ENCODE measurements around the gene SNCA. TPM values are rescaled to one million over a fixed set of nuclear protein-coding genes. Genes with fewer than 3 reads are reported as not detected.

Gene SNCA
- total and polyA plus RNA-seq, 2 donors (not counting 1 experiment from before 2014, with no cell fraction given): 0.95 to 6.8 TPM

- Histone ChIP-seq H3K79me2 (ENCODE audit: control insufficient read depth, insufficient read depth, low read length) (no peaks in the 10 kb centered on the region), H3K27me3 (ENCODE audit: control insufficient read depth, insufficient read depth, low read length) (no peaks in the 10 kb centered on the region), H3K4me1 (ENCODE audit: control insufficient read depth, extremely low read depth, insufficient read depth, low read length) (peaks cover 3% of the 10 kb centered on the region), H2AFZ (ENCODE audit: low read length) (no peak overlapping the region), H3K4me2 (ENCODE audit: extremely low read depth, insufficient read depth, low read length) (no peak overlapping the region), H3K4me3 (replicated peaks in 1 of 4; ENCODE audit: control extremely low read depth in 1 of 4, insufficient read depth in 1 of 4, low read depth in 3 of 4, low read length in 4 of 4) (no peak overlapping the region), H3K36me3 (ENCODE audit: control insufficient read depth, insufficient read depth, low read length) (no peaks in the 10 kb centered on the region), H3K27ac (ENCODE audit: insufficient read depth, low read length) (no peak overlapping the region), H4K20me1 (ENCODE audit: control insufficient read depth, extremely low read depth, insufficient read depth, low read length) (no peaks in the 10 kb centered on the region), H3K9ac (ENCODE audit: insufficient read depth, low read length) (no peak overlapping the region), H3K9me3 (ENCODE audit: control insufficient read depth, insufficient read depth, low read depth, low read length) (no peaks in the 10 kb centered on the region)
- TF ChIP-seq CTCF (conservative IDR thresholded peaks at IDR 0.05 in 1 of 2, IDR thresholded peaks at IDR 0.05 in 1 of 2; ENCODE audit: low read depth in 1 of 2, low read length in 2 of 2): no peak
- TF ChIP-seq EZH2 (IDR thresholded peaks at IDR 0.05; ENCODE audit: low read length, missing control alignments): no peak
- no peak for DNase-seq (ENCODE audit: low read depth in 2 of 2)
Measured at GRCh38 chr4:89762311-89762710, 74.7 kb downstream of the SNCA start.

- Histone ChIP-seq H3K9me3 (ENCODE audit: control insufficient read depth, insufficient read depth, low read depth, low read length) (no peaks in the 10 kb centered on the region), H4K20me1 (ENCODE audit: control insufficient read depth, extremely low read depth, insufficient read depth, low read length) (no peaks in the 10 kb centered on the region), H3K4me1 (ENCODE audit: control insufficient read depth, extremely low read depth, insufficient read depth, low read length) (peaks cover 3% of the 10 kb centered on the region), H3K36me3 (ENCODE audit: control insufficient read depth, insufficient read depth, low read length) (no peaks in the 10 kb centered on the region), H3K79me2 (ENCODE audit: control insufficient read depth, insufficient read depth, low read length) (no peaks in the 10 kb centered on the region), H2AFZ (ENCODE audit: low read length) (no peak overlapping the region), H3K27me3 (ENCODE audit: control insufficient read depth, insufficient read depth, low read length) (no peaks in the 10 kb centered on the region), H3K4me2 (ENCODE audit: extremely low read depth, insufficient read depth, low read length) (no peak overlapping the region), H3K9ac (ENCODE audit: insufficient read depth, low read length) (no peak overlapping the region), H3K4me3 (replicated peaks in 1 of 4; ENCODE audit: control extremely low read depth in 1 of 4, insufficient read depth in 1 of 4, low read depth in 3 of 4, low read length in 4 of 4) (no peak overlapping the region), H3K27ac (ENCODE audit: insufficient read depth, low read length) (no peak overlapping the region)
- no peak for DNase-seq (ENCODE audit: low read depth in 2 of 2)
- TF ChIP-seq EZH2 (IDR thresholded peaks at IDR 0.05; ENCODE audit: low read length, missing control alignments): no peak
- no peak for TF ChIP-seq CTCF (conservative IDR thresholded peaks at IDR 0.05 in 1 of 2, IDR thresholded peaks at IDR 0.05 in 1 of 2; ENCODE audit: low read depth in 1 of 2, low read length in 2 of 2)
Measured at GRCh38 chr4:89759426-89759825, 77.5 kb downstream of the SNCA start.

GRCh38 chr4:89757154-89757719 lies 79.7 kb downstream of the SNCA start:
- no peak overlapping the region for H3K4me3 ChIP-seq (replicated peaks in 1 of 4; ENCODE audit: control extremely low read depth in 1 of 4, insufficient read depth in 1 of 4, low read depth in 3 of 4, low read length in 4 of 4)
- H3K9me3 ChIP-seq (ENCODE audit: control insufficient read depth, insufficient read depth, low read depth, low read length): no peaks in the 10 kb centered on the region
- no peak overlapping the region for H2AFZ ChIP-seq (ENCODE audit: low read length)
- no peaks in the 10 kb centered on the region for H4K20me1 ChIP-seq (ENCODE audit: control insufficient read depth, extremely low read depth, insufficient read depth, low read length)
- H3K4me2 ChIP-seq (ENCODE audit: extremely low read depth, insufficient read depth, low read length): no peak overlapping the region
- DNase-seq (ENCODE audit: low read depth in 2 of 2): no peak
- TF ChIP-seq CTCF (conservative IDR thresholded peaks at IDR 0.05 in 1 of 2, IDR thresholded peaks at IDR 0.05 in 1 of 2; ENCODE audit: low read depth in 1 of 2, low read length in 2 of 2): no peak
- no peak for TF ChIP-seq EZH2 (IDR thresholded peaks at IDR 0.05; ENCODE audit: low read length, missing control alignments)
- no peaks in the 10 kb centered on the region for H3K27me3 ChIP-seq (ENCODE audit: control insufficient read depth, insufficient read depth, low read length)
- peaks cover 11% of the 10 kb centered on the region for H3K4me1 ChIP-seq (ENCODE audit: control insufficient read depth, extremely low read depth, insufficient read depth, low read length)
- no peak overlapping the region for H3K9ac ChIP-seq (ENCODE audit: insufficient read depth, low read length)
- H3K36me3 ChIP-seq (ENCODE audit: control insufficient read depth, insufficient read depth, low read length): no peaks in the 10 kb centered on the region
- no peak overlapping the region for H3K27ac ChIP-seq (ENCODE audit: insufficient read depth, low read length)
- no peaks in the 10 kb centered on the region for H3K79me2 ChIP-seq (ENCODE audit: control insufficient read depth, insufficient read depth, low read length)

Measured in fibroblast of lung (primary cell).